ENCODE results near the gene CSH2. TPM values are rescaled to one million over a fixed set of nuclear protein-coding genes. Genes with fewer than 3 reads are reported as not detected.

The CSH2 gene
- total and polyA plus RNA-seq, 12 donors, result not detected

DNA sequence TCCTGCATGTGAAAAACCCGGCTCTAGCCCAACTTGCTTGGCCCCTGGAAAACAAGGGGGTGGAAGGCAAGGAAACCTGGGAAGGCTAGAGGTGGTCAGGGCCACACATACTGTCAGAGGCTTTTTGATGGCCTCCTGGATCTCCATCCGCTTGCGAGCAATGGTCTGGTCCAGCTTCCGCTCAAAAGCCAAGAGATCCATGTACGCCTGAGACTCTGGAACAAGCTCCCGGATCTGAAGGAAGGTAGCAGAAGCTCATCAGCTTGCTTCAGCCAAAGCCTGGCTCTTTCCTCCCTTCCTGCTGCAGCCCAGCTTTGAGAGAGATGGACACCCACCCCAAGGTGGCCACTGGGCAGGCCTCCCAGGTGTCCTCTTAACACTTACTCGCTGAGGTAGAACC is 36.7 kb downstream of the CSH2 start:
- no peak for DNase-seq
- H3K9me3 ChIP-seq, result no peaks in the 10 kb centered on the region
- ATAC-seq, result no peak
- WGBS, 2 donors, result 95 to 97% methylated on average over 7 of the region's 7 CpGs
- H3K36me3 ChIP-seq, result peaks cover 0 to 60% (median 35%) of the 10 kb centered on the region in 9 donors
- no peaks in the 10 kb centered on the region for H3K27me3 ChIP-seq
- no peak overlapping the region for H3K4me3 ChIP-seq
- intact Hi-C loops (cut with DNase I), result loop anchor here in 2 of 10 donors (1.0 to 10.0 kb wide), 2 partner anchors 23 to 142 kb away; no protein-coding TSS in a partner anchor
- peak overlapping the region in 5 of 10 donors; percentile 80 to 98 (median 95) for H3K27ac ChIP-seq
- TF ChIP-seq, protein P1, sequence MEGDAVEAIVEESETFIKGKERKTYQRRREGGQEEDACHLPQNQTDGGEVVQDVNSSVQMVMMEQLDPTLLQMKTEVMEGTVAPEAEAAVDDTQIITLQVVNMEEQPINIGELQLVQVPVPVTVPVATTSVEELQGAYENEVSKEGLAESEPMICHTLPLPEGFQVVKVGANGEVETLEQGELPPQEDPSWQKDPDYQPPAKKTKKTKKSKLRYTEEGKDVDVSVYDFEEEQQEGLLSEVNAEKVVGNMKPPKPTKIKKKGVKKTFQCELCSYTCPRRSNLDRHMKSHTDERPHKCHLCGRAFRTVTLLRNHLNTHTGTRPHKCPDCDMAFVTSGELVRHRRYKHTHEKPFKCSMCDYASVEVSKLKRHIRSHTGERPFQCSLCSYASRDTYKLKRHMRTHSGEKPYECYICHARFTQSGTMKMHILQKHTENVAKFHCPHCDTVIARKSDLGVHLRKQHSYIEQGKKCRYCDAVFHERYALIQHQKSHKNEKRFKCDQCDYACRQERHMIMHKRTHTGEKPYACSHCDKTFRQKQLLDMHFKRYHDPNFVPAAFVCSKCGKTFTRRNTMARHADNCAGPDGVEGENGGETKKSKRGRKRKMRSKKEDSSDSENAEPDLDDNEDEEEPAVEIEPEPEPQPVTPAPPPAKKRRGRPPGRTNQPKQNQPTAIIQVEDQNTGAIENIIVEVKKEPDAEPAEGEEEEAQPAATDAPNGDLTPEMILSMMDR (IDR thresholded peaks at IDR 0.05), result no peak
- H3K4me1 ChIP-seq, result peaks cover 33 to 57% (median 44%) of the 10 kb centered on the region in 9 donors

DNA sequence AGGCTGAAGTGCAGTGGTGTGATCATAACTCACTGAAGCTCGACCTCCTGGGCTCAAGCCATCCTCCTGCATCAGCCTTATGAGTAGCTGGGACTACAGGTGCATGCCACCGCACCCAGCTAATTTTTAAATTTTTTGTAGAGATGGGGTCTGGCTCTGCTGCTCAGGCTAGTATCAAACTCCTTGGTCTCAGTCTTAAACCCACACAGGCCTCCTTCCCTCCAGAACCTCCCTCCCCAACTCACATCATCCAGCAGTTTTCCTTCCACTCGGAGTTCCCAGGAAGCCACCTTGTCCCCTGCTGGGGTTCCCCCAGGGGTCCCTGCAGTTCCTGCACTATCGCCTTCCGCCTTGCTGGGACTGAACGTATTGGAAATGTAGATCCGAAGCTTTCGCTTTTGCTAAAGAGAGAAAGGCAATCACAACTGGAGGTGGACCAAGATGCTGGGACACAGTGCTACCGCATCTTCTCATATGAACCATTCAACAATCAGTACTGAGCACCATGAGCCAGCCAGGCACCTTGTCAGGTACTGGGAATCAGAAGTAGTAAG is 38.2 kb downstream of the CSH2 start:
- intact Hi-C loops (cut with DNase I), result loop anchor here in 1 of 10 donors (10.0 kb wide), 1 partner anchor 140 kb away; no protein-coding TSS in a partner anchor
- WGBS, 2 donors, result 85 to 87% methylated on average over 9 of the region's 9 CpGs
- no peak for ATAC-seq
- DNase-seq, result no peak
- H3K27me3 ChIP-seq, result no peaks in the 10 kb centered on the region
- peak overlapping the region in 1 of 10 donors; percentile 18 for H3K27ac ChIP-seq
- H3K4me1 ChIP-seq, result peaks cover 23 to 46% (median 30%) of the 10 kb centered on the region in 9 donors
- H3K36me3 ChIP-seq, result peaks cover 0 to 76% (median 50%) of the 10 kb centered on the region in 9 donors
- H3K4me3 ChIP-seq, result no peak overlapping the region
- H3K9me3 ChIP-seq, result no peaks in the 10 kb centered on the region
- TF ChIP-seq, protein P1 (IDR thresholded peaks at IDR 0.05), result no peak

DNA sequence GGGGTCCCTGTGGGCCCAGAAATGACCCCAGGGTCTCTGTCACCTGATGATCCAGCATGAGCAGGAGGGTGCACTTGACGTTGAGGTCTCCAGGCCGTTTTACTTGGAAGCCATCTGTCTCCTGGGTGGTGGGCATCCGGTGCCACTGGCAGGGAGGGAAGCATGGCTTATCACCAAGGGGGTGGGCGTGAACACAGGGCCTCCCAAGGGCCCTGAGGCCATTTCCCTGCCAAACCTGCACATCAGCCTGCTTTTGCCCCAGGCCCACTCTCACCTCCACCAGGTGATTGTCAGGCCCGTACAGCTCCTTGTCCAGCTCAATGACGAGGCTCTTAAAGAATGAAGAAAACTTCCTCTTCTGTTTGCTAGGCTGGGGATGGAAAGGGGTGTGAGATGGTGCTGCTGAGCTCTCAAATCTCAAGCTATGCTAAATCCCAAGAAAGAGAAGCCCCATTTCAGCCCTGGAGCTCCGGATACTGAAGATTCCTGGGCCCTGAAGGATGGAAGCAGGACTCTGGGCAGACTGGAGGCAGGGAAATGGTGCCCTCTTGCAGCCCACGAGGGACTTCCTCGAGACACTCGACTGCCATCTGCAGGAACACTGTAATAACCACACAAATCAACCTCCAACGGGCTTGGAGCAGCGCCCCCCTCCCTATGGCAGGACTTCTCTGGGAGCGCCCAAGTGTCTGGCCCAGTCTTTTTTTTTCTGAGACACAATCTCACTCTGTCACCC is 38.9 kb downstream of the CSH2 start:
- ATAC-seq (peak in 3 of 8 donors; percentile 14 to 29 (median 19)), DNase-seq (no peak)
- 45 to 51% methylated on average over 13 of the region's 13 CpGs for WGBS, 2 donors
- peak overlapping the region in 1 of 10 donors; percentile 18 for H3K27ac ChIP-seq
- no peaks in the 10 kb centered on the region for H3K9me3 ChIP-seq
- intact Hi-C loops (cut with DNase I), result loop anchor here in 1 of 10 donors (10.0 kb wide), 1 partner anchor 140 kb away; no protein-coding TSS in a partner anchor
- H3K36me3 ChIP-seq, result peaks cover 3 to 83% (median 56%) of the 10 kb centered on the region in 9 donors
- H3K4me1 ChIP-seq, result peaks cover 20 to 40% (median 23%) of the 10 kb centered on the region in 9 donors
- H3K4me3 ChIP-seq, result no peak overlapping the region
- no peaks in the 10 kb centered on the region for H3K27me3 ChIP-seq
- TF ChIP-seq, protein P1 (IDR thresholded peaks at IDR 0.05), result peak in 8 of 9 donors; percentile 16 to 58 (median 44)

DNA sequence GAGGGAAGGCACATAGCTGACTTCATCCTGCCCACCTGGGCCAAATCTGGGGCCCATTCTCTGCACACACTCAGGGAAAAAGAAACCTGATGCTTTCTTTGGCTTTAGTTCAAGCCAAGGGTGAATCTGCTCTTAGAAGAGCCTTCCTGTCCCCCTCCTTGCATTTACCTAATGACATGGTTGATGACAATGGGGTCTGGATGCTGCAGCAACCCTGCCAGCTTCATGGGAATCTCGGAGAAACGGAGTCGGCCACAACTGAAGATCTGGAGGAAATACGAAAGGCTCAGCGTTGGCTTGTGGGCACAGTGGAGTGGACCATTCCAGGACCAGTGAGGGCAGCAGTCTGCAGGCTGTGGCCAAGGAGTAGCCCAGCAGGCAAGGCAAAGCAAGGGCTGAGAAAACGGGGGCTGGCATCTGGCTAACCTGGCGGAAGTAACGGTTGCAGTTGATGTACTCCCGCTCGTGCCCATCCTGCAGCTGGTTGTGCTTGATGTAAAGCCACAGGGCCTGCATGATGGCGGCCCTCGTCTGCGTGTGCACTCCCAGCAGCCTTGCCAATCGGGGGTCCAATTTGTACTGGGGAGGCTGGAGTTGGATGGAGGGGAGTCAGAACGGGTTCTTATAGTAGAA is 39.6 kb downstream of the CSH2 start:
- 91 to 92% methylated on average over 15 of the region's 15 CpGs for WGBS, 2 donors
- no peak for ATAC-seq
- H3K4me1 ChIP-seq, result peaks cover 12 to 40% (median 22%) of the 10 kb centered on the region in 9 donors

More for the DNA sequence above, 39.6 kb downstream of the CSH2 start:
- intact Hi-C loops (cut with DNase I), result loop anchor here in 1 of 10 donors (10.0 kb wide), 1 partner anchor 139 kb away; no protein-coding TSS in a partner anchor
- Histone ChIP-seq H3K27ac (no peak overlapping the region), H3K9me3 (no peaks in the 10 kb centered on the region), H3K27me3 (no peaks in the 10 kb centered on the region), H3K4me3 (no peak overlapping the region), H3K36me3 (peaks cover 4 to 90% (median 64%) of the 10 kb centered on the region in 9 donors)
- TF ChIP-seq, protein P1 (IDR thresholded peaks at IDR 0.05), result no peak
- DNase-seq, result no peak
